ENCODE results near the gene MSX1. TPM values are rescaled to one million over a fixed set of nuclear protein-coding genes. Genes with fewer than 3 reads are reported as not detected.

The MSX1 gene
- total RNA-seq, 2 experiments from 2014 or later: 0.16 to 2.1 TPM

GRCh38 chr4:4842476-4843441 is 16.7 kb upstream of the MSX1 start:
- H3K9me3 ChIP-seq (ENCODE audit: low read length): no peaks in the 10 kb centered on the region
- no peaks in the 10 kb centered on the region for H3K9me2 ChIP-seq (ENCODE audit: insufficient read depth, low read length)
- no peak for DNase-seq (ENCODE audit: low spot score)
- no peaks in the 10 kb centered on the region for H3K36me3 ChIP-seq (ENCODE audit: insufficient read depth, low read length)
- intact Hi-C loops (cut with micrococcal nuclease; ENCODE audit: unreplicated experiment): no loop called here
- no peaks in the 10 kb centered on the region for H3K4me1 ChIP-seq (ENCODE audit: insufficient read depth, low read length, poor library complexity, severe bottlenecking)
- ChIA-PET POLR2A (no interaction called here), CTCF (ENCODE audit: unreplicated experiment) (no interaction called here)
- no TSS peak for BruUV-seq (replicated peaks)
- TF ChIP-seq CTCF (conservative IDR thresholded peaks at IDR 0.05; ENCODE audit: low read length) (no peak), EZH2phosphoT487 (IDR thresholded peaks at IDR 0.05; ENCODE audit: borderline replicate concordance, low read depth, low read length) (no peak)
- H2AFZ ChIP-seq (ENCODE audit: low read length): no peak overlapping the region
- H3K27ac ChIP-seq (ENCODE audit: low read depth, low read length, poor library complexity, severe bottlenecking): no peak overlapping the region
- no peak overlapping the region for H3K4me3 ChIP-seq (ENCODE audit: low read depth, low read length, poor library complexity, severe bottlenecking)
- H3K4me2 ChIP-seq (ENCODE audit: low read length): no peak overlapping the region
- H3K79me2 ChIP-seq (ENCODE audit: insufficient read depth, low read depth, low read length): no peaks in the 10 kb centered on the region
- H4K20me1 ChIP-seq (ENCODE audit: insufficient read depth, low read length): no peaks in the 10 kb centered on the region

GRCh38 chr4:4843635-4844291 is 15.7 kb upstream of the MSX1 start:
- H3K4me1 ChIP-seq (ENCODE audit: insufficient read depth, low read length, poor library complexity, severe bottlenecking): no peaks in the 10 kb centered on the region
- ChIA-PET CTCF (ENCODE audit: unreplicated experiment) (no interaction called here), POLR2A (no interaction called here)
- intact Hi-C loops (cut with micrococcal nuclease; ENCODE audit: unreplicated experiment): no loop called here
- no peaks in the 10 kb centered on the region for H3K9me2 ChIP-seq (ENCODE audit: insufficient read depth, low read length)
- no TSS peak for BruUV-seq (replicated peaks)
- no peak overlapping the region for H2AFZ ChIP-seq (ENCODE audit: low read length)
- no peak overlapping the region for H3K27ac ChIP-seq (ENCODE audit: low read depth, low read length, poor library complexity, severe bottlenecking)
- no peaks in the 10 kb centered on the region for H4K20me1 ChIP-seq (ENCODE audit: insufficient read depth, low read length)
- H3K9me3 ChIP-seq (ENCODE audit: low read length): no peaks in the 10 kb centered on the region
- DNase-seq (ENCODE audit: low spot score): no peak
- H3K79me2 ChIP-seq (ENCODE audit: insufficient read depth, low read depth, low read length): no peaks in the 10 kb centered on the region
- TF ChIP-seq EZH2phosphoT487 (IDR thresholded peaks at IDR 0.05; ENCODE audit: borderline replicate concordance, low read depth, low read length) (no peak), CTCF (conservative IDR thresholded peaks at IDR 0.05; ENCODE audit: low read length) (no peak)
- H3K4me3 ChIP-seq (ENCODE audit: low read depth, low read length, poor library complexity, severe bottlenecking): no peak overlapping the region
- H3K36me3 ChIP-seq (ENCODE audit: insufficient read depth, low read length): no peaks in the 10 kb centered on the region
- no peak overlapping the region for H3K4me2 ChIP-seq (ENCODE audit: low read length)

GRCh38 chr4:4845027-4845426 is 14.4 kb upstream of the MSX1 start:
- CTCF ChIA-PET (ENCODE audit: unreplicated experiment): no interaction called here
- no peak overlapping the region for H3K4me3 ChIP-seq (ENCODE audit: low read depth, low read length, poor library complexity, severe bottlenecking)
- H3K9me3 ChIP-seq (ENCODE audit: low read length): no peaks in the 10 kb centered on the region
- H3K27ac ChIP-seq (ENCODE audit: low read depth, low read length, poor library complexity, severe bottlenecking): no peak overlapping the region
- BruUV-seq (replicated peaks): no TSS peak
- intact Hi-C loops (cut with micrococcal nuclease; ENCODE audit: unreplicated experiment): no loop called here
- H2AFZ ChIP-seq (ENCODE audit: low read length): no peak overlapping the region
- TF ChIP-seq EZH2phosphoT487 (IDR thresholded peaks at IDR 0.05; ENCODE audit: borderline replicate concordance, low read depth, low read length) (no peak), CTCF (conservative IDR thresholded peaks at IDR 0.05; ENCODE audit: low read length) (no peak)
- H3K36me3 ChIP-seq (ENCODE audit: insufficient read depth, low read length): no peaks in the 10 kb centered on the region
- no peak overlapping the region for H3K4me2 ChIP-seq (ENCODE audit: low read length)
- no peaks in the 10 kb centered on the region for H3K79me2 ChIP-seq (ENCODE audit: insufficient read depth, low read depth, low read length)
- POLR2A ChIA-PET: no interaction called here
- H4K20me1 ChIP-seq (ENCODE audit: insufficient read depth, low read length): no peaks in the 10 kb centered on the region
- DNase-seq (ENCODE audit: low spot score): no peak
- H3K9me2 ChIP-seq (ENCODE audit: insufficient read depth, low read length): no peaks in the 10 kb centered on the region
- no peaks in the 10 kb centered on the region for H3K4me1 ChIP-seq (ENCODE audit: insufficient read depth, low read length, poor library complexity, severe bottlenecking)
